DND-41 (cell line): Measurements from ENCODE around the gene GLIPR2.
"Not testable (repeated sequence)": the region's sequence is repeated elsewhere in the genome, so short reads cannot be mapped to it uniquely, and the experiment has no call there.

ENCODE experiments used
- ATAC-seq: fragments of 200-7000 bp; cut with Tn5 transposase; 3 replicates; pipeline ENCODE4 v1.9.1; 2021; ENCODE audit warnings: low read depth; ENCODE audit not compliant: insufficient read depth
- DNase-seq: peaks from one replicate; pipeline ENCODE4 v3.0.0-alpha.2; 2020
- H2AFZ ChIP-seq: 2 replicates; pipeline ENCODE4 v1.6.0; 2012; ENCODE audit warnings: low read depth, low read length
- H3K27ac ChIP-seq: 2 replicates; pipeline ENCODE4 v1.5.1; 2012; ENCODE audit warnings: low read length, inconsistent platforms
- H3K27me3 ChIP-seq: fragments of 200-600 bp; sonication (generic); 2 replicates; pipeline ENCODE4 v1.6.0; 2012; ENCODE audit warnings: low read length, mild to moderate bottlenecking, inconsistent platforms; ENCODE audit not compliant: insufficient read depth, poor library complexity
- H3K36me3 ChIP-seq: 2 replicates; pipeline ENCODE4 v1.5.1; 2012; ENCODE audit warnings: low read length, inconsistent platforms; ENCODE audit not compliant: insufficient read depth
- H3K4me1 ChIP-seq: 2 replicates; pipeline ENCODE4 v1.5.1; 2012; ENCODE audit warnings: mild to moderate bottlenecking, low read length; ENCODE audit not compliant: insufficient read depth
- H3K4me2 ChIP-seq: 2 replicates; pipeline ENCODE4 v1.6.0; 2012; ENCODE audit warnings: mild to moderate bottlenecking, moderate library complexity, low read length, inconsistent platforms; ENCODE audit not compliant: insufficient read depth
- H3K4me3 ChIP-seq, 2 experiments: fragments of 200-600 bp in 1 of 2; shearing (Covaris generic) in 1 of 2; 2 replicates each; pipeline ENCODE4 v1.5.1; 2012 to 2016; ENCODE audit warnings: inconsistent platforms in 2 of 2, low read length in 2 of 2, mild to moderate bottlenecking in 2 of 2, low read depth in 1 of 2, moderate library complexity in 1 of 2
- H3K79me2 ChIP-seq: 2 replicates; pipeline ENCODE4 v1.6.0; 2012; ENCODE audit warnings: low read length, inconsistent platforms; ENCODE audit not compliant: insufficient read depth
- H3K9ac ChIP-seq: 2 replicates; pipeline ENCODE4 v1.6.0; 2012; ENCODE audit warnings: low read depth, mild to moderate bottlenecking, inconsistent platforms, low read length, moderate library complexity
- H3K9me3 ChIP-seq: 2 replicates; pipeline ENCODE4 v1.5.1; 2012; ENCODE audit warnings: low read length, moderate library complexity, mild to moderate bottlenecking, inconsistent platforms; ENCODE audit not compliant: insufficient read depth, severe bottlenecking
- H4K20me1 ChIP-seq: 2 replicates; pipeline ENCODE4 v1.6.0; 2012; ENCODE audit warnings: low read length; ENCODE audit not compliant: insufficient read depth
- EZH2 ChIP-seq: IDR thresholded peaks from 3 replicates; pipeline ENCODE4 v1.6.1; 2012; ENCODE audit warnings: borderline replicate concordance, low read depth, mild to moderate bottlenecking, moderate library complexity, low read length, inconsistent platforms; ENCODE audit not compliant: severe bottlenecking
- TF ChIP-seq, protein P1 (sequence below): IDR thresholded peaks from 2 replicates; pipeline ENCODE4 v1.5.1; 2012; ENCODE audit warnings: borderline replicate concordance, low read length, moderate library complexity, mild to moderate bottlenecking; ENCODE audit not compliant: poor library complexity, severe bottlenecking; ENCODE audit errors: extremely low read depth

GLIPR2 gene

DNA sequence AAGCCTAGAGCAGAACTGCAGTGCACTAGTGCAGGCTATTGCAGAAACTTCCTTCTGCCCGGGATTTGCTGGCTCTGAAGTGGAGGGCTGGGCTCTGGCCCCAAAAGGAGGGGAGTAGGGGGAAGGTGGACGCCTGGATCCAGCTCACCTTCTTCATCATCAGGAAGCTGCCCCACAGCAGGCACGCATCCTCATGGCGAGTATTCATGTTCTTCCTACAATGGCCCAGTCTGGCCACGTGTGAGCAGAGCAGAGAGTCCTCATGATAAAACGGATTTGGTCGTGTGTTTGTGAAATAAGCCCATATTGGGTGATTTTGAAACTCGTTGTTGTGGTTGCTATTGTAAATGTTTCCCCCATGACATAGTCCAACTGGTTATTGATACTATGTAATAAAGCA, 8.2 kb upstream of the GLIPR2 start:
- no peak overlapping the region for H2AFZ ChIP-seq
- no peaks in the 10 kb centered on the region for H3K4me1 ChIP-seq
- H4K20me1 ChIP-seq, result no peaks in the 10 kb centered on the region
- H3K4me3 ChIP-seq, result no peak overlapping the region
- H3K27me3 ChIP-seq, result no peaks in the 10 kb centered on the region
- no peaks in the 10 kb centered on the region for H3K9me3 ChIP-seq
- H3K4me2 ChIP-seq, result no peak overlapping the region
- TF ChIP-seq, protein P1, sequence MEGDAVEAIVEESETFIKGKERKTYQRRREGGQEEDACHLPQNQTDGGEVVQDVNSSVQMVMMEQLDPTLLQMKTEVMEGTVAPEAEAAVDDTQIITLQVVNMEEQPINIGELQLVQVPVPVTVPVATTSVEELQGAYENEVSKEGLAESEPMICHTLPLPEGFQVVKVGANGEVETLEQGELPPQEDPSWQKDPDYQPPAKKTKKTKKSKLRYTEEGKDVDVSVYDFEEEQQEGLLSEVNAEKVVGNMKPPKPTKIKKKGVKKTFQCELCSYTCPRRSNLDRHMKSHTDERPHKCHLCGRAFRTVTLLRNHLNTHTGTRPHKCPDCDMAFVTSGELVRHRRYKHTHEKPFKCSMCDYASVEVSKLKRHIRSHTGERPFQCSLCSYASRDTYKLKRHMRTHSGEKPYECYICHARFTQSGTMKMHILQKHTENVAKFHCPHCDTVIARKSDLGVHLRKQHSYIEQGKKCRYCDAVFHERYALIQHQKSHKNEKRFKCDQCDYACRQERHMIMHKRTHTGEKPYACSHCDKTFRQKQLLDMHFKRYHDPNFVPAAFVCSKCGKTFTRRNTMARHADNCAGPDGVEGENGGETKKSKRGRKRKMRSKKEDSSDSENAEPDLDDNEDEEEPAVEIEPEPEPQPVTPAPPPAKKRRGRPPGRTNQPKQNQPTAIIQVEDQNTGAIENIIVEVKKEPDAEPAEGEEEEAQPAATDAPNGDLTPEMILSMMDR, result no peak
- no peak for TF ChIP-seq EZH2
- H3K36me3 ChIP-seq, result no peaks in the 10 kb centered on the region
- DNase-seq, result no peak
- ATAC-seq, result no peak
- no peaks in the 10 kb centered on the region for H3K79me2 ChIP-seq
- no peak overlapping the region for H3K27ac ChIP-seq
- H3K9ac ChIP-seq, result no peak overlapping the region

DNA sequence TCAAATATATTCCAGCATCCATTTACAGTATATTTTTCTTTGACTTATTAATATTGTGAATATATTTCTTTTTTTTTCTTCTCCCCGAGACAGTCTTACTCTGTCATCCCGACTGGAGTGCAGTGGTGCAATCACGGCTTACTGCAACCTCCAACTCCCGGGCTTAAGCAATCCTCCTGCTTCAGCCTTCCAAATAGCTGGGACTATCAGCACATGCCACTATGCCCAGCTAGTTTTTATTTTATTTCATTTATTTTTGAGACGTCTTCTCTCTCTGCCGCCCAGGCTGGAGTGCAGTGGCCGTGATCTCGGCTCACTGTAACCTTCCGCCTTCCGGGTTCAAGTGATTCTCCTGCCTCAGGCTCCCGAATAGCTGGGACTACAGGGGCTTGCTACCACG, 7.4 kb upstream of the GLIPR2 start:
- H3K36me3 ChIP-seq, result no peaks in the 10 kb centered on the region
- TF ChIP-seq, protein P1, result no peak
- TF ChIP-seq EZH2, result no peak
- H3K4me2 ChIP-seq, result no peak overlapping the region
- H3K4me1 ChIP-seq, result no peaks in the 10 kb centered on the region
- no peaks in the 10 kb centered on the region for H3K27me3 ChIP-seq
- ATAC-seq, result no peak
- no peak overlapping the region for H3K27ac ChIP-seq
- H3K4me3 ChIP-seq, result no peak overlapping the region
- H3K9me3 ChIP-seq, result no peaks in the 10 kb centered on the region
- no peaks in the 10 kb centered on the region for H3K79me2 ChIP-seq
- H3K9ac ChIP-seq, result no peak overlapping the region
- DNase-seq, result no peak
- H4K20me1 ChIP-seq, result no peaks in the 10 kb centered on the region
- H2AFZ ChIP-seq, result no peak overlapping the region

DNA sequence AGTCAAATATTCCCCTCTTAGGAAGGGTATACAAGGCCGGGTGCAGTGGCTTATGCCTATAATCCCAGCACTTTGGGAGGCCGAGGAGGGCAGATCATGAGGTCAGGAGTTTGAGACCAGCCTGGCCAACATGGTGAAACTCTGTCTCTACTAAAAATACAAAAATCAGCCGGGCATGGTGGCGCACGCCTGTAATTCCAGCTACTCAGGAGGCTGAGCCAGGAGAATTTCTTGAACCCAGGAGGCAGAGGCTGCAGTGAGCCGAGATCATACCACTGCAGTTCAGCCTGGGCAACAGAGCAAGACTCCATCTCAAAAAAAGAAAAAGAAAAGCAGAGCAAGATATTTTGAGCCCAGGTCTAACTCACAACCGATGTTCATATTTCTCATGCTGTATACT, 4.9 kb upstream of the GLIPR2 start:
- H3K9ac ChIP-seq, H3K36me3 ChIP-seq, H3K4me2 ChIP-seq, H4K20me1 ChIP-seq, DNase-seq, H3K9me3 ChIP-seq, H3K4me3 ChIP-seq, ATAC-seq, H3K79me2 ChIP-seq, H3K4me1 ChIP-seq, H3K27ac ChIP-seq, H2AFZ ChIP-seq: not testable (repeated sequence)
- H3K27me3 ChIP-seq, result peaks cover 19% of the 10 kb centered on the region

DNA sequence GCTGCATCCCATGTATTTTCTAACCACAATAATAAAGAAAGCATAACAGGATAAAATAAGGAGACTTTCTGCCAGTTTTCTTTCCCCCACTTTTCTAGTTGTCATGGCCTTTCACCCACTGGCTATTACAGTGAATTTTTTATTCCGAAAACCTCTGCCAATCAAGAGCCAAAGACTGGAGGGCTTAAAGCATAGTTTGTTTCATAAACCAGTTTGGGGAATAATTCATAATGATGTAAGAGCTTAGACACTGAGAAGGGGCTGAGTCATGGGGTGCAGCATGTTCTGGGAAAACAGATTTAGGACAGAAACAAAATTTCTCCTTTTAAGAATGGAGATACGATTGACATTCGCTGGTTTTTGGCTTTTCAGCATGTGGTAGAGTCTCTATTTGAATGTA, 4.4 kb upstream of the GLIPR2 start:
- H2AFZ ChIP-seq, result no peak overlapping the region
- H3K4me1 ChIP-seq, result peaks cover 13% of the 10 kb centered on the region
- H3K27me3 ChIP-seq, result peaks cover 23% of the 10 kb centered on the region
- H3K9me3 ChIP-seq, result no peaks in the 10 kb centered on the region
- no peak overlapping the region for H3K9ac ChIP-seq
- H3K79me2 ChIP-seq, result no peaks in the 10 kb centered on the region
- DNase-seq (no peak), ATAC-seq (no peak)
- H4K20me1 ChIP-seq, result peaks cover 6% of the 10 kb centered on the region; the same call in 1 of the 2 replicates
- H3K4me3 ChIP-seq, result no peak overlapping the region
- no peak overlapping the region for H3K27ac ChIP-seq
- H3K36me3 ChIP-seq, result no peaks in the 10 kb centered on the region
- no peak overlapping the region for H3K4me2 ChIP-seq
- no peak for TF ChIP-seq EZH2
- TF ChIP-seq, protein P1, result no peak
